Measurements from ENCODE around the gene NR4A3.

DNA sequence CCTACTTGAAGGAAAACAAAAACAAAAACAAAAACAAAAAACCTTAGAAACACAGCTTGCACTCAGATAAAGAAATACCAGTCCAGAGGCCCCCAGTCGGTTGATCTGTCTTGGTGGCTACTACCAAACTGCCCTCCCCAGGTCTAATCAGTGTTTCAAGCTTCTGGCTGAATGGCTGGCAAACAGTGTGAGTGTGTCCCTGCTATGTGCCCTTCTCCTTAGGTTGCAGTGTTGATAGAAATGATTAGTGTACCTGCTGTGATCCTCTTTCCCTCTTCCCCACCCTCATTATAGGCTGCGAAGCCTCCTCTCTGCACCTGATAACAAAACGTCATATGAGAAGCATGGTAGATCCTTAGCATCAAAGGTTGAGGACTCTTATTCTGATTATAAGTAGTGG, 12.8 kb downstream of the NR4A3 start:
- no peak for TF ChIP-seq TAF1 (IDR thresholded peaks at IDR 0.05; ENCODE audit: low read depth, low read length)
- TF ChIP-seq POLR2A (IDR thresholded peaks at IDR 0.05; ENCODE audit: low read depth, low read length): no peak
- no peak for TF ChIP-seq POLR2AphosphoS5 (IDR thresholded peaks at IDR 0.05; ENCODE audit: low read depth, low read length)
- TF ChIP-seq SPI1 (IDR thresholded peaks at IDR 0.05; ENCODE audit: low read depth, low read length): no peak
- TF ChIP-seq PAX5 (IDR thresholded peaks at IDR 0.05; ENCODE audit: insufficient read depth, low read length, severe bottlenecking): no peak

All from GM12891 (cell line).